Adrenal gland (tissue), 5 donors: ENCODE data around the gene PATJ.

ENCODE experiments used
- POLR2A ChIP-seq, 2 donors: fragments of 450-650 bp; IDR thresholded peaks; one replicate each; pipeline ENCODE4 v1.6.1; 2017; ENCODE audit warnings: antibody characterized with exemption in 2 of 2, mild to moderate bottlenecking in 2 of 2, moderate library complexity in 1 of 2
- TF ChIP-seq, protein P1 (sequence below), 6 experiments: fragments of 450-650 bp in 4 of 6; fragments of 200-600 bp in 2 of 6; sonication (generic) in 1 of 6; IDR thresholded peaks; 1 replicate in 5 of 6; 2 replicates in 1 of 6; pipeline versions ENCODE4 v1.5.1 to v1.8.0; 2016 to 2021; ENCODE audit warnings: antibody characterized with exemption in 6 of 6, mild to moderate bottlenecking in 2 of 6, moderate library complexity in 1 of 6
- donor health status: DM: no; HTN: no; CAD: no.

- TF ChIP-seq, protein P1, sequence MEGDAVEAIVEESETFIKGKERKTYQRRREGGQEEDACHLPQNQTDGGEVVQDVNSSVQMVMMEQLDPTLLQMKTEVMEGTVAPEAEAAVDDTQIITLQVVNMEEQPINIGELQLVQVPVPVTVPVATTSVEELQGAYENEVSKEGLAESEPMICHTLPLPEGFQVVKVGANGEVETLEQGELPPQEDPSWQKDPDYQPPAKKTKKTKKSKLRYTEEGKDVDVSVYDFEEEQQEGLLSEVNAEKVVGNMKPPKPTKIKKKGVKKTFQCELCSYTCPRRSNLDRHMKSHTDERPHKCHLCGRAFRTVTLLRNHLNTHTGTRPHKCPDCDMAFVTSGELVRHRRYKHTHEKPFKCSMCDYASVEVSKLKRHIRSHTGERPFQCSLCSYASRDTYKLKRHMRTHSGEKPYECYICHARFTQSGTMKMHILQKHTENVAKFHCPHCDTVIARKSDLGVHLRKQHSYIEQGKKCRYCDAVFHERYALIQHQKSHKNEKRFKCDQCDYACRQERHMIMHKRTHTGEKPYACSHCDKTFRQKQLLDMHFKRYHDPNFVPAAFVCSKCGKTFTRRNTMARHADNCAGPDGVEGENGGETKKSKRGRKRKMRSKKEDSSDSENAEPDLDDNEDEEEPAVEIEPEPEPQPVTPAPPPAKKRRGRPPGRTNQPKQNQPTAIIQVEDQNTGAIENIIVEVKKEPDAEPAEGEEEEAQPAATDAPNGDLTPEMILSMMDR (IDR thresholded peaks at IDR 0.05), result no peak
- no peak for TF ChIP-seq POLR2A (IDR thresholded peaks at IDR 0.05)
Measured at GRCh38 chr1:62181532-62181931, 439.3 kb downstream of the PATJ start.
